GM20431 (cell line): ENCODE data around the gene PGAP3.

Experiments used
- in situ Hi-C: fragments of 300-500 bp; cut with MseI, MboI; formaldehyde crosslinking; loops from one replicate; pipeline ENCODE4 v1.15.0; 2020; ENCODE audit warnings: low sequenced_read_pairs; ENCODE audit not compliant: unreplicated experiment

PGAP3 gene

DNA sequence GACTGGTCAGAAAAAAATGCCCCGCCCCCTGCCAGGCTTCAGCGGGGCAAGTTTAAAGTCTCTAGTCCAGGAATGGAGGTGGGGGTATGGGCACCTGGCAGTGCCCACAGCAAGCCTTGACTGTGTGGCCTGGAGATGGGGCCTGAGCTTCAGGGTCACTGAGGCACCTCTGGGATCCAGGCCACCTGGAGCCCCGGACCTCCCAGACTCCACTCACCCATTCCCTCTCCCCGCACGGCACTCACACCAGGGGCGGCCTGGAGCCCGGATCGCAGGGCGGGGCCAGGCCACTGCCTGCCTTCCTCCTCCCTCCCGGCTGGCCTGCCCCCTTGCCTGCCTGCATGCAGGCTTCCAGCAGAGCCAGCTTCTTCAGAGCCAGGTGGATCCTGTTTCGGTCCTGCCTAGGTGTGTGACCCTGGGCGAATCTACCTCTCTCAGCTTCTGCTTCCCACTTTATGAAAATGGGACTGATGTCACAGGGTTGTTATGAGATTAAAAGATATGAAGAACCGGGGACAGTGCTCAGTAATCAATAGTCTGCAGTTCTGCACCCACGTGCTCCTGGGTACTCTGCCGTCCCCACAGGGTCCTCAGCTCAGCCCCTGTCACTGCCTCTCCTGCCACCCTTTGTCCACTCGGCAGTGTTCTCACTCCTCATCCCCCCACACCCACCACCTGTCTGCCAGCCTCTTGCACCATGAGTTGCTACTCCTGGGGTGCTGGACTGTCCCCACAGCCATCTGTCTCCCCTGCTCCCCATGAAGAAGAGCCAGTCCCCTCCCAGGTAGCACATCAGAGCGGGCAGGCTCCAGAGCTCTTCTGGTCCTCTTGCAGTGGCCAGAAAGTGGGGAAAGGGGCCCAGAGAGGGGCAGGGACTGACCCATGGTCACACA is 23.9 kb downstream of the PGAP3 start:
- in situ Hi-C loops, result no loop called here

DNA sequence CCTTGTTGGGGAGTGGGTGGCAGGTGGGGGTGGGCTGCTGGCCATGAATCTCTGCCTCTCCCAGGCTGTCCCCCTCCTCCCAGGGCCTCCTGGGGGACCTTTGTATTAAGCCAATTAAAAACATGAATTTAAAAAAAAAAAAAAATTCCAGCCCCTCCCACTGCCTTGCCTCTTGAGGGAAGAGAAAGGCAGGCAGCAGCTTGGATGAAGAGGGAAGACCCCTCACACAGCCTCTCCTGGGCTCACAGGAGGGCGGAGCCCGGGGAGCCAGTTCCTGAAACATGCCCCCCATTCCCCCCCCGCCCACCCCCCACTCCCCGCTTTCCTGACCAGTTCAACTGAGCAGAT is 24.5 kb downstream of the PGAP3 start:
- in situ Hi-C loops, result no loop called here

DNA sequence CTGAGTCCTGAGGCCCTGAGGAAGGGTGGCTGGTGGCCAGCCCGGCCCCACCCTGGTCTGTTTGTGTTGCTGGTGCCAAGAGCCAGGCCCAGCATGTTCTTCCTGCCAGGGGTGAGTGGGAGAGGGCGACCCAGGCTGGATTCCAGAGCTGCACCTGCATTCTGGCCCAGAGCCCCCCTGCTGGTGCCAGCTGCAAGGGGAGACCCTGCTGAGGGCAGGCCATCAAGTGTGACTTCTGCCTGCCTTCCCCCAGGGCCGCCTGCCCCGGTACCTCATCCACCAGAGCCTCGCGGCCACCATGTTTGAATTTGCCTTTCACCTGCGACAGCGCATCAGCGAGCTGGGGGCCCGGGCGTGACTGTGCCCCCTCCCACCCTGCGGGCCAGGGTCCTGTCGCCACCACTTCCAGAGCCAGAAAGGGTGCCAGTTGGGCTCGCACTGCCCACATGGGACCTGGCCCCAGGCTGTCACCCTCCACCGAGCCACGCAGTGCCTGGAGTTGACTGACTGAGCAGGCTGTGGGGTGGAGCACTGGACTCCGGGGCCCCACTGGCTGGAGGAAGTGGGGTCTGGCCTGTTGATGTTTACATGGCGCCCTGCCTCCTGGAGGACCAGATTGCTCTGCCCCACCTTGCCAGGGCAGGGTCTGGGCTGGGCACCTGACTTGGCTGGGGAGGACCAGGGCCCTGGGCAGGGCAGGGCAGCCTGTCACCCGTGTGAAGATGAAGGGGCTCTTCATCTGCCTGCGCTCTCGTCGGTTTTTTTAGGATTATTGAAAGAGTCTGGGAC is 25.1 kb downstream of the PGAP3 start:
- in situ Hi-C loops, result no loop called here

DNA sequence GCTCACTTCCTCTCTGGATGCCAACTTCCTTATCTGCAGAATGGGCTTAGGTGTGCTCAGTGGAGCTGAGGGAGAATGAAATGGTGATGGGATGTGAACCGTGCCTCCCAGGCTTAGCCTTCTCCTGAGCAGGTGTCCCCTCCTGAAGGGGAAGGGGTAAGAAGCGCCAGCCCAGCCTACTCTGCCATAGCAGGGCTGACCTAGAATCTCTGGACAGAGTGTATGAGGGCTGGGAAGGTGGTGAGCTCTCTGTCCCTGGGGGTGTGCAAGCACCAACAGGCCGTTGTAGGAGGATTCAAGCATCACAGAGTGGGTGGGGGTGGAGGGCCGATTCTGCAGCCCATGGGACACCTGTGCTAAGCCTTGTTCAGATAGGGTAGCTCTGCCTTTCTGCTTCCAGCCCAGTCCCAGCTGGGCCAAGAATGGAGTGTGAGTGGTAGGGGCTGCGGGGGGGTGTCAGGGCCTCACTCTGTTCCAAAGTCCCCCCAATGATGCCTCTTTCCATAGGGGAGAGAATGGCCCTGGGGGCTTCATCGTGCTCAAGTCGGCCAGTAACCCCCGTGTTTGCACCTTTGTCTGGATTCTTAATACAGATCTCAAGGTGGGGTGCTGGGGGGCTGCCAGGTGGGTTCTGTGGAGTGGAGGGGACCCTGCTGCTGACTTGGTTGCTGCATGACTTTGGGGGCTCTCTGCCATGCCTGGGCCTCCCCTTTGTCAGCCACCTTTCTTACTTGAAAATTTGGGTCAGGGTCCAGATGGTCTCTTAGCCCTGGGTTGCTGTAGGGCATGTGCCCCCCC is 25.9 kb downstream of the PGAP3 start:
- in situ Hi-C loops, result no loop called here

DNA sequence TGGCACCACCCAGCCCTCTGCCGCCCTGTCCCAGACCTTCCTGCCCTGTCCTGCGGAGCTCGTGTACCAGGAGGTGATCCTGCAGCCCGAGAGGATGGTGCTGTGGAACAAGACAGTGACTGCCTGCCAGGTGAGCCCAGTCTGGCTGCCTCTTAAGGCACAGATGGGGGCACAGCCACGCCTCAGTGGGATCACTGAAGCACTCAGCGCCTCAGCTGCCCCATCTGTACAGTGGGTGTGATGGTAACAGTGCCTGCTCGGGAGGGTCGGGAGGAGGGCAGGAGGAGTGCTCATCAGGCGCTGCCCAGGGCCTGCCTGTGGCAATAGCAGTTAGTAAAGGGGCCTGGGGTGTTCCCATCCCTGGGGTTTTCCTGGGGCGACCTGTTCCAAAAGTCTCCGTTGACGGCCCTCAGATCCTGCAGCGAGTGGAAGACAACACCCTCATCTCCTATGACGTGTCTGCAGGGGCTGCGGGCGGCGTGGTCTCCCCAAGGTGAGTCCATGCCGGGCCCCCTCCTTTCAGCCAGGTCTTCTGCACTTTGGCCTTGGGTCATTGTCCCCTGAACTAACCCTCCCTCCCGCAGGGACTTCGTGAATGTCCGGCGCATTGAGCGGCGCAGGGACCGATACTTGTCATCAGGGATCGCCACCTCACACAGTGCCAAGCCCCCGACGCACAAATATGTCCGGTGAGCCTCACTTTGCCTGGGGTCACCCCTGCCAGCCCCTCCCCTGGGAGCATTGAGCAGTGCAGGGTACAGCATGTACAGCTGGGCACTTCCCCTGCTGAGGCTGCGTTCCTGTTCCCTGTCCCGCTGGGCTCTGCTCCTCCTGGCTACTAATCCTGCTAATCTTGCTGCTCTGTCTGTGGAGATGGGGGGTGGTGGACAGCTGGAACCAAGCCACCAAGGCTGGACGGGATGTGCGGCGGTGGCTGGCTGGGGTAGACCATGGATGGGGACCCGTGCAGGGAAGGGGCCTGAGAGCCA is 27.2 kb downstream of the PGAP3 start:
- in situ Hi-C loops, result no loop called here

DNA sequence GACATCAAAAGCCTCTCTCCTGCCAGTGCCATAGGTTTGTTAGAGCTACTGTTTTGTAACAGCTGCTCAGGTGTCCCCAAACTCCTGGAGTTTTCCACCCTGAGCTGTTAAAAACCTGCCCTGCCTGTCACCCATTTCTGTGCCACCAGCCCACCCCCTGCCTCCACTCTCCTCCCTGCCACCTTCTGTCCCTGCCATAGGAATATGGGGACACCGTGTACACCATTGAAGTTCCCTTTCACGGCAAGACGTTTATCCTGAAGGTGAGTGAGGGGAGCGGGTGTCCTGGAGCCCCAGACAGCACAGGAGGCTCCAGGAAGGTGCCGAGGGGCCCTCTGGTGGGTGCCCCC is 27.9 kb downstream of the PGAP3 start:
- in situ Hi-C loops, result no loop called here

DNA sequence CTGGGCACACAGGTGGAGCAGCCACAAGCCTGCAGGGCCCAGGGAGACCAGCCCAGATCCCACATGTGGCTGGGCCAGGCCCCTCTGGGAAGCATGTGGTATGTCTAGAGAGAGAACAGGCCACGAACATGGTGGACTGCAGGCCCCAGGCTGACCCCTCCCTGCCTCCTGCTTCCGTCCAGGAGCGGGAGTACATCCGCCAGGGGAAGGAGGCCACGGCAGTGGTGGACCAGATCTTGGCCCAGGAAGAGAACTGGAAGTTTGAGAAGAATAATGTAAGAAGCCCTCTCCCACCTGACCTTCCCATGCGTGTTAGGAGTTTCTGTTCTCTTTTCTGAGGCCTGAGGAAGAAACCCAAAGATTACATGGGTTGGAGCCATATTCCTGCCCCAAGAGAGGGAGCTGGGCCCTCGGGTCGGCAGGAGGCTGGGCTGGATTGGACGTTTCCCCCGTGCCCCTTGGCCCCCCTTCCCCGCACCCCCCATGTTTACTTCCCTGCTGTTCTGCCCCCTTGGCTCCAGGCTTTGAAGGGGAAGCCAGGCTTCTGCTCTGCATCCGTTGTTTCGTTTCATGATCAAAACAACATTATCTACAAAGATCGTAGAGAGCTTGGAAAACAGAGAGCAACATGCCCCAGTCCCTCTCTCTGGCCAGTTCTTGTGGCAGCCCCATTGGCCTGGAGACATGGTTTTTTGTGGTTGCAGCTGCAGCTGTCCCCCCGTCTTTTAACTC is 28.4 kb downstream of the PGAP3 start:
- in situ Hi-C loops, result no loop called here

DNA sequence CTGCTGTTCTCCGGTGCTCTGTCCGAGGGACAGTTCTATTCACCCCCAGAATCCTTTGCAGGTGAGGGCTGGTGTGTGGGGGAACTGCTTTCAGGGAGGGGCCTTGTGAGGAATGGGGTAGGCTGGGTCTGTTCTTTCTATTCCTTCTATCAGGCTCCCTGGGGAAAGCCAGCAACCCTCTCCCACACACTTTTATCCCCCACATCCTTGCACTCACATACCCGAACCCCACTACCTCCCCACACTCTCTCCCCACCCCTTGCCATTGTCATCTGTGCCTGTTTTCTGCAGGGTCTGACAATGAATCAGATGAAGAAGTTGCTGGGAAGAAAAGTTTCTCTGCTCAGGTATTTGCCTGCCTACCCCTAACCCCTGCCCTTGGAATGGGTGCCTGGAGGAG is 29.1 kb downstream of the PGAP3 start:
- in situ Hi-C loops, result no loop called here

DNA sequence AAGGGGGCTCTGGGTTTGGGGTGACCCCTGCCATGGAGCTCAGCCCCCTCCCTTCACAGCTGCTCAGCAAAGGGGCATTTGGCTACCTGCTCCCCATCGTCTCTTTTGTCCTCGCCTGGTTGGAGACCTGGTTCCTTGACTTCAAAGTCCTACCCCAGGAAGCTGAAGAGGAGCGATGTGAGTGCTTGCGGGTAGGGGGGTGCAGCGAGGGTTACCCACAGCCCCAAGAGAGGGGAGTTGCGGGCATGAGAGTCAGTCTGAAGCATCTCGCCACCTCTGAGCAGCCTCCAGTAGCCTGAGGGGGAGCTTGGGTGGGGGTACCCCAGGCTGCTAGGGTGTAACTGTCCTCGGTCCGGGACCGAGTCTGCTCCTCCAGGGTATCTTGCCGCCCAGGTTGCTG is 29.5 kb downstream of the PGAP3 start:
- in situ Hi-C loops, result no loop called here

DNA sequence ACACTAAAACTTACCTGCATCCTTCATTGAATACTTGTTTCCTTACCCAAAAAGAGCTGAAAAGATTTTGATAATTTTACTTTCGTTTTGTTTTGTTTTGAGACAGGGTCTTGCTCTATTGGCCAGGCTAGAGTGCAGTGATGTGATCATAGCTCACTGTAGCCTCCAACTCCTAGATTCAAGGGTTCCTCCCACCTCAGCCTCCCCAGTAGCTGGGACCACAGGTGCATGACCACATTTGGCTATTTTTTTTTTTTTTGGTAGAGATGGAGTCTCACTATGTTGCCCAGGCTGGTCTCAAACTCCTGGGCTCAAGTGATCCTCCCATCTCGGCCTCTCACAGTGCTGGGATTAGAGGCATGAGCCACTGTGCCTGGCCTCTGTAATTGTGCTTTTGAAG is 32.8 kb downstream of the PGAP3 start:
- in situ Hi-C loops, result no loop called here

DNA sequence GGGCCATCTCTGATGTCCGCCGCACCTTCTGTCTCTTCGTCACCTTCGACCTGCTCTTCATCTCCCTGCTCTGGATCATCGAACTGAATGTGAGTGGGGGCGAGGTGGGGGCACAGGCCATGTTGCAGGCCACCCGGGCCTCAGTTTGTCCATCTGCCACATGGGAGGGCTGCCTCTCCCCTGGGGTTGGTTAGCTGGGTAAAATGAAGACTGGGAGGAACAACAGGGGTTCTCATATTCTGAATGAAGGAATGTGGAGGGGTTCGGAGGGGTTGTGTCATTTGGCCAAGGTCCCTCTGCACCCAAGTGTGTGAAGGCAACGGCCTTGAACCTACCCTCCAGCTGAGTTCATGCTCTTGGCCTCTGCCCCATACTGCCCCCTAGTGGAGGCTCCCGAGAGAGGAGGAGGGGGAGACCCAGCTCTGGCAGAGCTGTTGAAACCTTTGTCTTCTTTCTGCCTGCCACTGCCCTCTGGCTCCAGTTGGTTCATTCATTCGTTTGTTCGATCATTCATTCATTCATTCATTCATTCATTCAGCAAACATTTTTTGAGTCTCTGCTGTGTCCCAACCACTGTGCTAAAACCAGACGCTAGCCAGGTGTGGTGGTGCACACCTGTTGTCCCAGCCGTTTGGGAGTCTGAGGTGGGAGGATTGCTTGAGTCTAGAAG is 34.1 kb downstream of the PGAP3 start:
- in situ Hi-C loops, result no loop called here

DNA sequence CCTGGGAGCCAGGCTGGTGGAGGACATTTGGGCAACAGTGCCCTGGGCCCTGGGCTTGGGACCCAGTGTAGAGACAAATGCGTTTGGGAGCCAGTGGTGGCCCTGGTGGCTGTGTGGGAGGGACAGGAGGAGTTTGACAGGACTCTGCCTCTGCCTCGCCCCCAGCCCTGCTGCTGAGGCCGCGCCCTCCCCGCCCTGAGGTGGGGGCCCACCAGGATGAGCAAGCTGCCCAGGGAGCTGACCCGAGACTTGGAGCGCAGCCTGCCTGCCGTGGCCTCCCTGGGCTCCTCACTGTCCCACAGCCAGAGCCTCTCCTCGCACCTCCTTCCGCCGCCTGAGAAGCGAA is 34.6 kb downstream of the PGAP3 start:
- in situ Hi-C loops, result no loop called here

DNA sequence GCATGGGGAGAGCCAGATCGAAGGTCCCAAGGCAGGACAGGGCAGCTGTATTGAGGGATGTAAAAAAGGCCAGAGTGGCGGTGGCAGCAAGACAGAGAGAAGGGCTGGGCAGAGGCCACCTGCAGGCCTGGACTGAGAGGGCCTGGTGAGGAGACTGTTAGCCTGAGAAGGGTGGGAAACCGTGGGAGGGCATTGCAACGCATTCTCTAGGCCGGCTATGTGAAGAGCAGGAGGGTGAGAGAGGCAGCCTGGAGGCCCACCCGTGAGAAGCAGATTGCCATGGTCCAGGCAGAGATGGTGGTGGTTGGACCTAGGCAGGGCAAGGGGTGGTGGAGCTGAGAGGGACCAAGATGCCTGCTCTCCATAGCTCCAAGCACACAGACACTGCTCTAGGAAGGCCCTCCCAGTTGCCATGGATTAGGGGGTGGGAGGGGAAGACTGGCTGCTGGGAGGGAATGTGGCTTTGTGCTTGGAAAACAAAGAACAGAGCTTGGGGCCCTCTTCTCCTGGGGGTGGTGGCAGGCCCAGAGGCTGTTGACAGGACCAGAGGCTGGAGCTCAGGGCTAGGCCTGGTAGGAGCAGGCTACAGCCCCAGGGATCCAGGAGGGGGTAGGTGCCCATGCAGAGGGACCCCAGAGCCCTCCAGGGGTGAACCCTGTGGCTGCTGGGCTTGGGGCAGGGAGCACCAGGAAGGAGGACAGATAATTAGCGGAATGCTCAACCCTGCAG is 35.1 kb downstream of the PGAP3 start:
- in situ Hi-C loops, result no loop called here

DNA sequence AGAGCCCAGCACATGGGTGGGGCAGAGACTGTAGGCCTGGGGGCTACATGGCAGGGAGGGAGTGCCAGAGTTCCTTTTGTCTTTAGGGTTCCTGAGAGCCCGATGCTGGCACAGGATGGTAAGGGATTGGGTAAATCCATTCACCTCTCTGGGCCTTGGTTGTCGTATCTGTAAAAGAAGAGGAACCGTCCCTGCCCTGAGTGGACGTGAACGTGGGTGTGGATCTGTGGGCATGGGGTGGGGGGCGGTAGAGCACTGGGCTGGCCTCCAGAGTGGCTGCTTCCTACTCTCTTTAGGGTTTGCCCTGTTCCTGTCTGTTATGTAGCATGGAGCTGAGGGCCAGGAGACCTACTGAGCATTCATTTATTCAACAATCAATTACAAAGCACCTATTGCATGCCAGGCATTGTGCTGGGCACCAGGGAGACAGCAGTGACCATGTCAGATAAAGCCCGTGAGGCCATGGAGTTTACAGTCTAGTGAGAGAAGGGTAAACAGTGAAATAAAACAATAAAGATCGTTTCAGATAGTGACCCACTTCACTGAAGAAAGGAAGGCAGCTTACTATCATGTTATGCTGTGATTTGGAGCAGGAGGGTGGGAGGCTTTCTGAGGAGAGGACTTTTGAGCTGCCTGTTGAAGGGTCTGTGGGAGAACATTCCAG is 35.8 kb downstream of the PGAP3 start:
- in situ Hi-C loops, result no loop called here

DNA sequence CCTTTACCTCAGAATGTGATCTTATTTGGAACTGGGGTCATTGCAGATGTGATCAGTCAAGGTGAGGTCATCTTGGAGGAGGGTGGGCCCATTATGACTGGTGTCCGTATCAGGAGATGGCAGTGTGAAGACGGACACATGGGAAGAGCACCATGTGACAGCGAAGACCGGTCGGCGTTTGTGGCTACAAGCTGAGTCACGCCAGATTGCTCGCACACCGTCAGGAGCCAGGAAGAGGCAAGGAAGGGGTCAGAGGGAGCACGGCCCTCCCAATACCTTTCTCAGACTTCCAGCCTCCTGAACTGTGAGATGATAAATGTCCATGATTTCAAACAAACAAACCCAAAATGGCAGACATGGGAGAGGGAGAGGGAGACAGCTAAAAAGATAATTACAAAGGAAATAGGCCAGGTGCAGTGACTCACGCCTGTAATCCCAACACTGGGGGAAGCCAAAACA is 37.7 kb downstream of the PGAP3 start:
- in situ Hi-C loops, result no loop called here

DNA sequence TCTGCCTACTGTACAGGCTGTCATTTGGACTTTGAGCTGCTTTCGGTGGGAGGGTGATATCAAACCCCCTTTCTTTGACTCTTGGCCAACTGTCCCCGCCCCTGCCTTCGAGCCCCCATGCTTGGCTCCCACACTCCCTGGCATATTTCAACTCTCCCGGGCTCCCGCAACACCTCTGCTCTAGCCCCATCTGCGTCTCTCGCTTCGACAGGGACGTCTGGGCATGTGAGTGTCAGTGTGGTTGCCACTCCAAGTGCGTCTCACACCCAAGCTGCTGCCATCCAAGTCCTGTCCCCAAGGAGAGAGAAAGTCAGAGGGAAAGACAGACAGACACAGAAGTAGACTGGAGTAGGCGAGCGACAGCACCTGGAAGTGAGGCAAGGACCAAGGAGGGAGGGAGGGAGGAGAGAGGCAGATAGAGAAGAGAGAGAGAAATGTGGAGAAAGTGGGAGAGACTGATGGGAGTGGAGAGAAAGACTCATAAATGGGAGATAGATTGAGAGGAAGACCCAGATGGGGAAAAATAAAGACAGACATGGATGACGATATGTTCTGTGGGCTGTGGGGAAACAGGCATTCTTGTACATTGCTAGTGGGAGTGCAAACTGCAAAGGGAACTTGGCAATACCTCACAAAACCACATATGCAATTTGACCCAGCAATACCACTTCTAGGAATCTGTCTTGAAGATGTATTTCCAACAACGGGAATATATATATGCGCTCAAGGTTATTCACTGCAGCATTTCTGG is 39.1 kb downstream of the PGAP3 start:
- in situ Hi-C loops, result loop anchor here (25.0 kb wide), 1 partner anchor 89 kb away; the partner anchor contains the start of genes GRB7 and MIEN1
